ENCODE results near the gene DNAH11. TPM values are rescaled to one million over a fixed set of nuclear protein-coding genes. Genes with fewer than 3 reads are reported as not detected.
"Not testable (repeated sequence)": the region's sequence is repeated elsewhere in the genome, so short reads cannot be mapped to it uniquely, and the experiment has no call there.

Gene DNAH11
- total RNA-seq, 3 donors from 2014 or later: 0.32 to 2.2 (median 0.33) TPM

DNA sequence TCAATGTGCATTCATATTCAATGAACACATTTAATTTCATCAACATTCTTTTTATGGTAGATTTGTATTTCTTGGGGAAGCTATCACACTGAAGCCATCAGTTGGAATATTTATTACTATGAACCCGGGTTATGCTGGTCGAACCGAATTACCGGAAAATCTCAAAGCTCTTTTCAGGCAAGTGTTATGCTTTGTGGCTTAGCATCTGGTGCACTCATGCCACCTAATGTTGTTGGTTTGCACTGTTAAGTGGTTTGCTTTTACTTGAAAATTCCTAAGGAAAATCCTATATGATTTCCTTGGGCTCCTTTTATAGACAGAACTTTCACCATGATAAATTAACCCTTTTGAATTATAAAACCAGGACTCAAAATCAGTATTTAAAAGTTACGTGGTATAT is 147.9 kb downstream of the DNAH11 start:
- no peaks in the 10 kb centered on the region for H3K9me3 ChIP-seq
- no peak for DNase-seq (ENCODE audit: low spot score in 2 of 2)
- TF ChIP-seq, protein P1, sequence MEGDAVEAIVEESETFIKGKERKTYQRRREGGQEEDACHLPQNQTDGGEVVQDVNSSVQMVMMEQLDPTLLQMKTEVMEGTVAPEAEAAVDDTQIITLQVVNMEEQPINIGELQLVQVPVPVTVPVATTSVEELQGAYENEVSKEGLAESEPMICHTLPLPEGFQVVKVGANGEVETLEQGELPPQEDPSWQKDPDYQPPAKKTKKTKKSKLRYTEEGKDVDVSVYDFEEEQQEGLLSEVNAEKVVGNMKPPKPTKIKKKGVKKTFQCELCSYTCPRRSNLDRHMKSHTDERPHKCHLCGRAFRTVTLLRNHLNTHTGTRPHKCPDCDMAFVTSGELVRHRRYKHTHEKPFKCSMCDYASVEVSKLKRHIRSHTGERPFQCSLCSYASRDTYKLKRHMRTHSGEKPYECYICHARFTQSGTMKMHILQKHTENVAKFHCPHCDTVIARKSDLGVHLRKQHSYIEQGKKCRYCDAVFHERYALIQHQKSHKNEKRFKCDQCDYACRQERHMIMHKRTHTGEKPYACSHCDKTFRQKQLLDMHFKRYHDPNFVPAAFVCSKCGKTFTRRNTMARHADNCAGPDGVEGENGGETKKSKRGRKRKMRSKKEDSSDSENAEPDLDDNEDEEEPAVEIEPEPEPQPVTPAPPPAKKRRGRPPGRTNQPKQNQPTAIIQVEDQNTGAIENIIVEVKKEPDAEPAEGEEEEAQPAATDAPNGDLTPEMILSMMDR (IDR thresholded peaks at IDR 0.05): no peak
- TF ChIP-seq POLR2AphosphoS5 (IDR thresholded peaks at IDR 0.05) (no peak), POLR2A (IDR thresholded peaks at IDR 0.05) (no peak)
- H3K27me3 ChIP-seq: no peaks in the 10 kb centered on the region
- no peaks in the 10 kb centered on the region for H3K36me3 ChIP-seq
- no peak overlapping the region for H3K4me3 ChIP-seq
- intact Hi-C loops (cut with DNase I; ENCODE audit: low total_unique reads): no loop called here
- no peaks in the 10 kb centered on the region for H3K4me1 ChIP-seq
- no peak overlapping the region for H3K27ac ChIP-seq

DNA sequence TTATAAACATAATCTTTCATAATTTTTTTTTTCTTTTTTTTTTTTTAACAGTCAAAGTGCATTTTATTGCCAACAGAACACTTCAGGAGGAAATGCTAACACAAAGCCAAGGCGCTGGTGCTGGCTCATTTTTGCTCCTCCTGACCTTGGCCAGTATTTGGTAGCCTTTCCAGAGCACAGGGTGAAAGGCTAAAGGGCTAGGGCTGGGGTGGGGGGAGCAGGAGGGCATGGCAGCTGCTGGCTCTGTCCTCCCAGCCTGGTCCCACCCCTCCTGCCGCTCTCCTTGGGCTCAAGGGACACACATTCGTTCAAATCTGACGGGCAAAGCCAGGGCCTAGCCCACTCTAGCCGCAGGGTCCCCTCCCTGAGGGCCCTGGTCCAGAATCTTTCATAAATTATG is 148.3 kb downstream of the DNAH11 start:
- intact Hi-C loops (cut with DNase I; ENCODE audit: low total_unique reads); H3K27ac ChIP-seq; DNase-seq (ENCODE audit: low spot score in 2 of 2); H3K4me1 ChIP-seq; H3K4me3 ChIP-seq; H3K27me3 ChIP-seq; H3K36me3 ChIP-seq; H3K9me3 ChIP-seq: not testable (repeated sequence)

DNA sequence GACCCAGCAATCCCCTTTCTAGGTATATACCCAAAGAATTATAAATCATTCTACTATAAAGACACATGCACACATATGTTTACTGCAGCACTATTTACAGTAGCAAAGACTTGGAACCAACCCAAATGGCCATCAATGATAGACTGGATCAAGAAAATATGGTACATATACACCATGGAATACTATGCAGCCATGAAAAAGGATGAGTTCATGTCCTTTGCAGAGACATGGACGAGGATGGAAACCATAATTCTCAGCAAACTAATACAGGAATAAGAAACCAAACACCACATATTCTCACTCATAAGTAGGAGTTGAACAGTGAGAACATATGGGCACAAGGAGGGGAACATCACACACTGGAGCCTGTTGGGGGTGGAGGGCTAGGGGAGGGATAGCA is 157.7 kb downstream of the DNAH11 start:
- DNase-seq (ENCODE audit: low spot score in 2 of 2); H3K4me1 ChIP-seq; H3K36me3 ChIP-seq; H3K27ac ChIP-seq; H3K4me3 ChIP-seq; intact Hi-C loops (cut with DNase I; ENCODE audit: low total_unique reads); H3K27me3 ChIP-seq; H3K9me3 ChIP-seq: not testable (repeated sequence)

DNA sequence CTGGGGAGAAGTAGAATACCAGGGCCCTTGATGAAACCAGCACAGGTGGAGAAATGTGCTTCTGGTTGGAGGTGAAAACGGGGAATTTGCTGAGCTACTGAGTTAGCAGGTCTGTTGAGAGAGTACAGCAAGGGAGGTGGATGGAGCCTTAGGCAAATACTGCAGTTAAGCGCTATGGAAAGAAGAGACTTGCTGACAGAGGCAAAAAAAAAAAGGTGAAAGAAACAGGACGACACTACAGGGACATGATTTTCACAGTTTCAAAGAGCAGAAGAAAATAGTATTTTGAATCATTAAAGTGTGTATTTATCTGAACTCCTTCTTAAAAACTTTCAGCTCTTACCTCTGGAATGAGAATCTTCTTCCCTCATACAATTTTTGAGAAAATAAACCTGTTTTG is 159.5 kb downstream of the DNAH11 start:
- DNase-seq (ENCODE audit: low spot score in 2 of 2): no peak
- H3K9me3 ChIP-seq: no peaks in the 10 kb centered on the region
- H3K4me3 ChIP-seq: no peak overlapping the region
- H3K36me3 ChIP-seq: no peaks in the 10 kb centered on the region
- H3K27ac ChIP-seq: no peak overlapping the region
- TF ChIP-seq, protein P1 (IDR thresholded peaks at IDR 0.05): no peak
- no peak for TF ChIP-seq POLR2A (IDR thresholded peaks at IDR 0.05)
- no peak for TF ChIP-seq POLR2AphosphoS5 (IDR thresholded peaks at IDR 0.05)
- intact Hi-C loops (cut with DNase I; ENCODE audit: low total_unique reads): no loop called here
- no peaks in the 10 kb centered on the region for H3K27me3 ChIP-seq
- no peaks in the 10 kb centered on the region for H3K4me1 ChIP-seq

DNA sequence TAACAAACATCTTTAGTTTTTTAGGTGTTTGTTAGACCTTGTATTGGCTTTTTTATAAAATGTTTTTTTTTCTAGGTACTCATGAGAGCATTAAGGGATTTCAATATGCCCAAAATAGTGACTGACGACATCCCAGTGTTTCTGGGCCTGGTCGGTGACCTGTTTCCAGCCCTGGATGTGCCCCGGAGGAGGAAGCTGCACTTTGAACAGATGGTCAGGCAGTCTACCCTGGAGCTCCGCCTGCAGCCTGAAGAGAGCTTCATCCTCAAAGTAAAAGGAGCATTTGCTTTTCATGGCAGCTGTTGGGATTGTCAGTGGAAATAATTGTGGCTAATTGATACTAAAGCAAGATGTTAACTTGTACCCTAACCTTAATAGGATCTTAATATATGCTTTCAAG is 161.5 kb downstream of the DNAH11 start:
- Histone ChIP-seq H3K36me3 (no peaks in the 10 kb centered on the region), H3K4me1 (no peaks in the 10 kb centered on the region), H3K9me3 (no peaks in the 10 kb centered on the region), H3K4me3 (no peak overlapping the region), H3K27ac (no peak overlapping the region), H3K27me3 (no peaks in the 10 kb centered on the region)
- DNase-seq (ENCODE audit: low spot score in 2 of 2): no peak
- intact Hi-C loops (cut with DNase I; ENCODE audit: low total_unique reads): no loop called here
- TF ChIP-seq, protein P1 (IDR thresholded peaks at IDR 0.05): no peak
- TF ChIP-seq POLR2A (IDR thresholded peaks at IDR 0.05): no peak
- TF ChIP-seq POLR2AphosphoS5 (IDR thresholded peaks at IDR 0.05): no peak

DNA sequence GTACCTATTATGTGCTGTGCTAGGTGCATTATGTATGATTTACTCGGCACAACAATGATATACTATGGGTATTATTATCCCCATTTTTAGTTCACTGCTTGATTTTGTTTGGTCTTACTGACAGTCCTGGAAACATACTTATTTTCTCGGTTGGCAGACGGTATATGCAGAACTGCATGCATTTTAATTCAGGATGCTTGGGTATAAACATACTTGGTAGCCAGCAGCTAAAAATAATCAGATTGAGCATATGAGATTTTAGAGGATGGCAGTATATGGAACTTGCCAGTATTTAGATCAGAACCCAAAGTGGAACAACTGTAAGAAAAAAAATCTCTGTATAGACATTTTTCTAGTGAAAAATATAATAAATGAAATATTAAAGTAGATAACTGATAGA is 163.3 kb downstream of the DNAH11 start:
- H3K27me3 ChIP-seq: no peaks in the 10 kb centered on the region
- H3K4me1 ChIP-seq: no peaks in the 10 kb centered on the region
- intact Hi-C loops (cut with DNase I; ENCODE audit: low total_unique reads): no loop called here
- H3K27ac ChIP-seq: no peak overlapping the region
- no peak for DNase-seq (ENCODE audit: low spot score in 2 of 2)
- no peak overlapping the region for H3K4me3 ChIP-seq
- no peaks in the 10 kb centered on the region for H3K36me3 ChIP-seq
- TF ChIP-seq, protein P1 (IDR thresholded peaks at IDR 0.05): no peak
- TF ChIP-seq POLR2AphosphoS5 (IDR thresholded peaks at IDR 0.05) (no peak), POLR2A (IDR thresholded peaks at IDR 0.05) (no peak)
- no peaks in the 10 kb centered on the region for H3K9me3 ChIP-seq
